ENCODE data around the gene DDHD1.

DDHD1 gene

GRCh38 chr14:53003776-53004175, 149.3 kb downstream of the DDHD1 start:
- Histone ChIP-seq H2AFZ (ENCODE audit: low read length) (no peak overlapping the region), H3K9me3 (ENCODE audit: insufficient read depth, low read depth, low read length) (no peaks in the 10 kb centered on the region), H4K20me1 (ENCODE audit: insufficient read depth, low read length, poor library complexity, severe bottlenecking) (no peaks in the 10 kb centered on the region), H3K27me3 (ENCODE audit: insufficient read depth, low read length, poor library complexity, severe bottlenecking) (no peaks in the 10 kb centered on the region), H3K4me3 (ENCODE audit: low read length, poor library complexity, severe bottlenecking) (no peak overlapping the region), H3K4me2 (ENCODE audit: low read depth, low read length, poor library complexity, severe bottlenecking) (no peak overlapping the region), H3F3A (ENCODE audit: low read depth) (no peaks in the 10 kb centered on the region), H3K9ac (ENCODE audit: low read depth, low read length, poor library complexity, severe bottlenecking) (no peak overlapping the region), H3K9me2 (replicated peaks; ENCODE audit: low read depth, low read length) (no peaks in the 10 kb centered on the region), H3K4me1 (ENCODE audit: insufficient read depth, low read length, poor library complexity, severe bottlenecking) (peaks cover 5% of the 10 kb centered on the region), H3K79me2 (ENCODE audit: insufficient read depth, low read length) (no peaks in the 10 kb centered on the region), H3K36me3 (ENCODE audit: insufficient read depth, low read length) (no peaks in the 10 kb centered on the region)
- no peak for TF ChIP-seq EZH2phosphoT487 (IDR thresholded peaks at IDR 0.05; ENCODE audit: borderline replicate concordance)
- TF ChIP-seq, protein P1, sequence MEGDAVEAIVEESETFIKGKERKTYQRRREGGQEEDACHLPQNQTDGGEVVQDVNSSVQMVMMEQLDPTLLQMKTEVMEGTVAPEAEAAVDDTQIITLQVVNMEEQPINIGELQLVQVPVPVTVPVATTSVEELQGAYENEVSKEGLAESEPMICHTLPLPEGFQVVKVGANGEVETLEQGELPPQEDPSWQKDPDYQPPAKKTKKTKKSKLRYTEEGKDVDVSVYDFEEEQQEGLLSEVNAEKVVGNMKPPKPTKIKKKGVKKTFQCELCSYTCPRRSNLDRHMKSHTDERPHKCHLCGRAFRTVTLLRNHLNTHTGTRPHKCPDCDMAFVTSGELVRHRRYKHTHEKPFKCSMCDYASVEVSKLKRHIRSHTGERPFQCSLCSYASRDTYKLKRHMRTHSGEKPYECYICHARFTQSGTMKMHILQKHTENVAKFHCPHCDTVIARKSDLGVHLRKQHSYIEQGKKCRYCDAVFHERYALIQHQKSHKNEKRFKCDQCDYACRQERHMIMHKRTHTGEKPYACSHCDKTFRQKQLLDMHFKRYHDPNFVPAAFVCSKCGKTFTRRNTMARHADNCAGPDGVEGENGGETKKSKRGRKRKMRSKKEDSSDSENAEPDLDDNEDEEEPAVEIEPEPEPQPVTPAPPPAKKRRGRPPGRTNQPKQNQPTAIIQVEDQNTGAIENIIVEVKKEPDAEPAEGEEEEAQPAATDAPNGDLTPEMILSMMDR (conservative IDR thresholded peaks at IDR 0.05; ENCODE audit: low read length) = no peak

DNA sequence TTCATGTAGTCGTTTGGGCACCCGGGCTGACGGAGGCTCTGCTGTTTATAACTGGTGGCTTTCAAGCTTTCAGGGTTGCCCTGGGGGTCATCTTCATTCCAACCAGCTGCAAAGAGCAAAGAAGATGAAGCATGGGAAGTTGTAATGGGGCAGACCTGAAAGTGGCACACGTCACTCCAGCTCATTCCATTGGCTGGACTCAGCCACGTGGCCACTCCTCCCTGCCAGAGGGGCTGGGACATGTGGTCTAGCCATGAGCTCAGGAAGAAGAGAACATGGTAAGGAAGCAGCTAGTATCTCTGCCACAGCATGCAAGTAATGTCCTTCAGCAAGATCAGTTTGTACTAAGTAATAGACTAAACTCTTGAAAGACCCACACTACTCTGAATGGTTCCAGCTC, 150.5 kb downstream of the DDHD1 start:
- Histone ChIP-seq H3K4me2 (ENCODE audit: low read depth, low read length, poor library complexity, severe bottlenecking) (no peak overlapping the region), H3K9me3 (ENCODE audit: insufficient read depth, low read depth, low read length) (no peaks in the 10 kb centered on the region), H2AFZ (ENCODE audit: low read length) (peak overlapping the region; percentile 77), H3K36me3 (ENCODE audit: insufficient read depth, low read length) (no peaks in the 10 kb centered on the region), H4K20me1 (ENCODE audit: insufficient read depth, low read length, poor library complexity, severe bottlenecking) (no peaks in the 10 kb centered on the region), H3K9me2 (replicated peaks; ENCODE audit: low read depth, low read length) (no peaks in the 10 kb centered on the region), H3K79me2 (ENCODE audit: insufficient read depth, low read length) (no peaks in the 10 kb centered on the region), H3K27me3 (ENCODE audit: insufficient read depth, low read length, poor library complexity, severe bottlenecking) (no peaks in the 10 kb centered on the region), H3K4me1 (ENCODE audit: insufficient read depth, low read length, poor library complexity, severe bottlenecking) (peaks cover 5% of the 10 kb centered on the region), H3K4me3 (ENCODE audit: low read length, poor library complexity, severe bottlenecking) (no peak overlapping the region), H3F3A (ENCODE audit: low read depth) (no peaks in the 10 kb centered on the region), H3K9ac (ENCODE audit: low read depth, low read length, poor library complexity, severe bottlenecking) (no peak overlapping the region)
- TF ChIP-seq, protein P1 (conservative IDR thresholded peaks at IDR 0.05; ENCODE audit: low read length) = no peak
- no peak for TF ChIP-seq EZH2phosphoT487 (IDR thresholded peaks at IDR 0.05; ENCODE audit: borderline replicate concordance)

DNA sequence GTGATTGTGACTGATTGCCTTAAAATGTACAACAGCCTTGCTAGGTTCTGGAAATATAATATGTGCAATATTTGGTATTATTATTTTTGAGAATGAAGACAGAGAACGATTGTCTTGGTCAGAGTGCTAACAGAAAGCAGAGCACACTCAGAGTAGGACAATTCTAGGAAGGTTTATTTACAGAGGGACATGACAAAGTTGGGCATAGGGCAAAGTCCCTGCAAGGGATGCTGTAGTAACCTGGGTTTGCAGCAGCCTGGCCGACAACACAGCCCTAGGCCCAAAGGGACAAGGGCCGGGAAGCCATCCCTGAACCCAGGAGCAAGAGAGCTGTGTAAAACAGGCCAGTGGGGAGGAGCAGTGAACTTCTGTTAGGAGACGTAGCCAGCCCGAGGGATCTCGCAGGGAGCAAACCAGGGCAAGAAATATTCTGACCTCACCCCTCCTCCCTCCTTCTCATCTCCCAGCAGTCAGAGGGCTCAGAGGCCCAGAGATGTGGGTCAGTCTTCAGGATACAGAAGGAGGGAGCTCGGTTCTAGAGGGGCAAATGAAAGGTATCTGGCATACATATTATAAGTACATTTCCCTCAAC, 151.2 kb downstream of the DDHD1 start:
- H3K79me2 ChIP-seq (ENCODE audit: insufficient read depth, low read length) = no peaks in the 10 kb centered on the region
- no peaks in the 10 kb centered on the region for H3F3A ChIP-seq (ENCODE audit: low read depth)
- H3K9me2 ChIP-seq (replicated peaks; ENCODE audit: low read depth, low read length) = no peaks in the 10 kb centered on the region
- no peak for TF ChIP-seq EZH2phosphoT487 (IDR thresholded peaks at IDR 0.05; ENCODE audit: borderline replicate concordance)
- TF ChIP-seq, protein P1 (conservative IDR thresholded peaks at IDR 0.05; ENCODE audit: low read length) = no peak
- peak overlapping the region; percentile 77 for H2AFZ ChIP-seq (ENCODE audit: low read length)
- no peaks in the 10 kb centered on the region for H4K20me1 ChIP-seq (ENCODE audit: insufficient read depth, low read length, poor library complexity, severe bottlenecking)
- H3K9ac ChIP-seq (ENCODE audit: low read depth, low read length, poor library complexity, severe bottlenecking) = no peak overlapping the region
- H3K4me3 ChIP-seq (ENCODE audit: low read length, poor library complexity, severe bottlenecking) = no peak overlapping the region
- H3K27me3 ChIP-seq (ENCODE audit: insufficient read depth, low read length, poor library complexity, severe bottlenecking) = no peaks in the 10 kb centered on the region
- H3K4me1 ChIP-seq (ENCODE audit: insufficient read depth, low read length, poor library complexity, severe bottlenecking) = peaks cover 5% of the 10 kb centered on the region
- no peaks in the 10 kb centered on the region for H3K9me3 ChIP-seq (ENCODE audit: insufficient read depth, low read depth, low read length)
- no peaks in the 10 kb centered on the region for H3K36me3 ChIP-seq (ENCODE audit: insufficient read depth, low read length)
- no peak overlapping the region for H3K4me2 ChIP-seq (ENCODE audit: low read depth, low read length, poor library complexity, severe bottlenecking)
